ENCODE measurements around the gene JMY. TPM values are rescaled to one million over a fixed set of nuclear protein-coding genes. Genes with fewer than 3 reads are reported as not detected.

The JMY gene
- total RNA-seq, 1 experiment from 2014 or later, result 12.5 TPM

DNA sequence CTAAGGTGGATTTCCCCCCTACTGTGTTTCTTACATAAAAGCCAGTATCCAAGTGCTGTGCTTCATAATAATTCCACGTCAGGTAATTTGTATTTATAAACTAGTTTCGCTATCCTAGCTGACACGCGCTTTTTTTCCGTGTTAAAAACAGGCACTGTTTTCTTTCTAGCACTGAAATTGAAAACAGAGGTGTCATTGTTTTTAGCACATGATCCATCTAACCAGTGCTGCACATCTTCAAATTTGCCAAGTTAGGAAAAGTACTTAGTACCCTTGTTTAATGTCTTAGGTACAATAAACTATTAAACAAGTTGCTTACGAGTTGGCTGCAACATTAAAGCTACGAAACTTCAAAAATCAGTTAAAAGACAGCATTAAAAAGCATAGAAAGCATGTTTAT is 49.9 kb downstream of the JMY start:
- H3K27me3 Mint-ChIP-seq (ENCODE audit: unreplicated experiment), result no peaks in the 10 kb centered on the region
- no peak overlapping the region for H3K27ac Mint-ChIP-seq (ENCODE audit: unreplicated experiment)
- CTCF ChIA-PET, result no interaction called here
- BruUV-seq (replicated peaks), result no TSS peak
- no peaks in the 10 kb centered on the region for H3K9me3 Mint-ChIP-seq (ENCODE audit: low read depth, unreplicated experiment)
- H3K36me3 Mint-ChIP-seq (ENCODE audit: insufficient read depth, unreplicated experiment), result peaks cover 7% of the 10 kb centered on the region
- intact Hi-C loops (cut with micrococcal nuclease; ENCODE audit: unreplicated experiment), result no loop called here
- no peak overlapping the region for H3K4me3 Mint-ChIP-seq (ENCODE audit: low read depth, unreplicated experiment)
- TF ChIP-seq, protein P1, sequence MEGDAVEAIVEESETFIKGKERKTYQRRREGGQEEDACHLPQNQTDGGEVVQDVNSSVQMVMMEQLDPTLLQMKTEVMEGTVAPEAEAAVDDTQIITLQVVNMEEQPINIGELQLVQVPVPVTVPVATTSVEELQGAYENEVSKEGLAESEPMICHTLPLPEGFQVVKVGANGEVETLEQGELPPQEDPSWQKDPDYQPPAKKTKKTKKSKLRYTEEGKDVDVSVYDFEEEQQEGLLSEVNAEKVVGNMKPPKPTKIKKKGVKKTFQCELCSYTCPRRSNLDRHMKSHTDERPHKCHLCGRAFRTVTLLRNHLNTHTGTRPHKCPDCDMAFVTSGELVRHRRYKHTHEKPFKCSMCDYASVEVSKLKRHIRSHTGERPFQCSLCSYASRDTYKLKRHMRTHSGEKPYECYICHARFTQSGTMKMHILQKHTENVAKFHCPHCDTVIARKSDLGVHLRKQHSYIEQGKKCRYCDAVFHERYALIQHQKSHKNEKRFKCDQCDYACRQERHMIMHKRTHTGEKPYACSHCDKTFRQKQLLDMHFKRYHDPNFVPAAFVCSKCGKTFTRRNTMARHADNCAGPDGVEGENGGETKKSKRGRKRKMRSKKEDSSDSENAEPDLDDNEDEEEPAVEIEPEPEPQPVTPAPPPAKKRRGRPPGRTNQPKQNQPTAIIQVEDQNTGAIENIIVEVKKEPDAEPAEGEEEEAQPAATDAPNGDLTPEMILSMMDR (IDR thresholded peaks at IDR 0.05; ENCODE audit: unreplicated experiment), result no peak
- no peaks in the 10 kb centered on the region for H3K4me1 Mint-ChIP-seq (ENCODE audit: low read depth, unreplicated experiment)
- no peak for DNase-seq

DNA sequence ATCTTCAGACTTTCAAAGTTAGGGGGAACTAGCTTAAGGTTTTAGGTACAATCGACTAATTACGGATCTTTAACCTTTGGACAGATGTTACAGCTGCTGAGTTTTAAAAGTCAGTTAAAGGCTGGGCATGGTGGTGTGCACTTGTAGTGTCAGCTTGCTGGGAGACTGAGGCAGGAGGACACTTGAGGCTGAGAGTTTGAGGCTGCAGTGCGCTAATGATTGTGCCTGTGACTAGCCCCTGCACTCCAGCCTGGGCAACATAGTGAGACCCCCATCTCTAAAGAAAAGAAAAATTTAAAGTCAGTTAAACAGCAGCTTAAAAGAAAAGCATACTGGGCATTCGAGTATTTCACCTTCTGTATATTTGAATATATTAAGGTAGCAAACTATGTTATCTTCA is 51.4 kb downstream of the JMY start:
- Mint-ChIP-seq H3K27ac (ENCODE audit: unreplicated experiment) (no peak overlapping the region), H3K4me3 (ENCODE audit: low read depth, unreplicated experiment) (no peak overlapping the region), H3K27me3 (ENCODE audit: unreplicated experiment) (no peaks in the 10 kb centered on the region), H3K36me3 (ENCODE audit: insufficient read depth, unreplicated experiment) (peaks cover 7% of the 10 kb centered on the region), H3K9me3 (ENCODE audit: low read depth, unreplicated experiment) (no peaks in the 10 kb centered on the region), H3K4me1 (ENCODE audit: low read depth, unreplicated experiment) (no peaks in the 10 kb centered on the region)
- BruUV-seq (replicated peaks), result no TSS peak
- no peak for DNase-seq
- TF ChIP-seq, protein P1 (IDR thresholded peaks at IDR 0.05; ENCODE audit: unreplicated experiment), result no peak
- CTCF ChIA-PET, result no interaction called here
- intact Hi-C loops (cut with micrococcal nuclease; ENCODE audit: unreplicated experiment), result no loop called here

DNA sequence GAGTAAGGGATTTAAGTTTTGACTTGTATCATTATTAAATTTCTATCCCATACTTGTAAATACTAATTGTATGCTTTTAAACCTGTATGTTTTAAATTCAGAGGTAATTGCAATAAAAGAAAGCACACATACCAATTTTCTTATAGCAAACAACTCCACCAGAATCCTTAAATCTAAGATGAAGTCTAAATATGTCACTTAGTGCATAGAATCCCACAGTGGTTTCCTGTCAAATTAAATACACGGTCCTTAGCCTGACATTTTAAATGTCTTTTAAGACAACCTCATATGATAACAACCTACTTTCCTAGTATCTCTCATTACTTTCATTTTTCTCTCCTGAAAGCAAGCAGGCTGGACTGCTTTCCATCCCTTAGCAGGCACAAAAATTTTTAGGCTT is 52.0 kb downstream of the JMY start:
- no peak overlapping the region for H3K27ac Mint-ChIP-seq (ENCODE audit: unreplicated experiment)
- no peaks in the 10 kb centered on the region for H3K27me3 Mint-ChIP-seq (ENCODE audit: unreplicated experiment)
- intact Hi-C loops (cut with micrococcal nuclease; ENCODE audit: unreplicated experiment), result no loop called here
- H3K4me1 Mint-ChIP-seq (ENCODE audit: low read depth, unreplicated experiment), result no peaks in the 10 kb centered on the region
- CTCF ChIA-PET, result no interaction called here
- no peak overlapping the region for H3K4me3 Mint-ChIP-seq (ENCODE audit: low read depth, unreplicated experiment)
- peaks cover 7% of the 10 kb centered on the region for H3K36me3 Mint-ChIP-seq (ENCODE audit: insufficient read depth, unreplicated experiment)
- BruUV-seq (replicated peaks), result no TSS peak
- DNase-seq, result no peak
- TF ChIP-seq, protein P1 (IDR thresholded peaks at IDR 0.05; ENCODE audit: unreplicated experiment), result no peak
- H3K9me3 Mint-ChIP-seq (ENCODE audit: low read depth, unreplicated experiment), result no peaks in the 10 kb centered on the region

DNA sequence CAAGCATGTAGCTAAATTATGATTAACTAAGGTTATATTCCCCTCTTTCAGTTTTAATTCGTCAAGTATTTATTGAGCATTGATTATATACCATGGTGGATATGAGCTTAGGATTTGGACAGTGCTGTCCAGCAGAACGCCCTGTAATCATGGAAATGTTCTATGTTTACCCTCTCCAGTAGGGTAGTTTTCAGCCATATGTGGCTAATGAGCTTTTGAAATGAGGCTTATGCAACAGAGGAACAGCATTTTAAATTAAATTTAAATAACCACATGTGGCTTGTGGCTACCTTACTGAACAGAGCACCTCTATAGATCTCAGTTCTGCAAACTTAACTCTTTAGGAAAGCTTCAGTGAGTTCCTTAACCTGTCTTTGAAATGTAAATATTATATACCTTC is 59.1 kb downstream of the JMY start:
- intact Hi-C loops (cut with micrococcal nuclease; ENCODE audit: unreplicated experiment), result no loop called here
- Mint-ChIP-seq H3K4me1 (ENCODE audit: low read depth, unreplicated experiment) (peaks cover 8% of the 10 kb centered on the region), H3K27ac (ENCODE audit: unreplicated experiment) (no peak overlapping the region), H3K4me3 (ENCODE audit: low read depth, unreplicated experiment) (no peak overlapping the region), H3K27me3 (ENCODE audit: unreplicated experiment) (no peaks in the 10 kb centered on the region), H3K36me3 (ENCODE audit: insufficient read depth, unreplicated experiment) (no peaks in the 10 kb centered on the region), H3K9me3 (ENCODE audit: low read depth, unreplicated experiment) (no peaks in the 10 kb centered on the region)
- no peak for DNase-seq
- no TSS peak for BruUV-seq (replicated peaks)
- CTCF ChIA-PET, result no interaction called here
- TF ChIP-seq, protein P1 (IDR thresholded peaks at IDR 0.05; ENCODE audit: unreplicated experiment), result no peak

DNA sequence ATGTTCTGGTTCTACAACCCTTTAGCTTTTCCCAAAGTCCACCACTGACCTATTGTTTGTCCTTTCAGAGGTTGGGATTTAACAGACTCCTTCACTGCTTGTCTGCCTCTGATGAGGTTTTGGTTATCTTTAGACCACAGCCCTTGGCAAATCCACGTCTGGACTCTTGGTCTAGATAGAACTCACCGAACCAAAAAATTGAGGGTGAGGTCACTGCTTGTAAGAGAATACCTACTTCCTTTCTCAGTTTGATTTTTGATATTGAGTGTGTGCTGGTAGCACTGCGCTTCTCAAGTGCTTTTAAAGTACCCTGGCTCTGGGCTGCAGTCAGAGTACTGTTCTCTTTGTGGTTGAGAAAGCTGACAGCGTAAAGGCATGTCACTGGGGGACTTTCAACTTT is 61.7 kb downstream of the JMY start:
- DNase-seq, result no peak
- CTCF ChIA-PET, result no interaction called here
- Mint-ChIP-seq H3K27ac (ENCODE audit: unreplicated experiment) (no peak overlapping the region), H3K4me1 (ENCODE audit: low read depth, unreplicated experiment) (peaks cover 8% of the 10 kb centered on the region), H3K27me3 (ENCODE audit: unreplicated experiment) (no peaks in the 10 kb centered on the region), H3K36me3 (ENCODE audit: insufficient read depth, unreplicated experiment) (peaks cover 7% of the 10 kb centered on the region), H3K4me3 (ENCODE audit: low read depth, unreplicated experiment) (no peak overlapping the region), H3K9me3 (ENCODE audit: low read depth, unreplicated experiment) (no peaks in the 10 kb centered on the region)
- BruUV-seq (replicated peaks), result no TSS peak
- intact Hi-C loops (cut with micrococcal nuclease; ENCODE audit: unreplicated experiment), result no loop called here
- TF ChIP-seq, protein P1 (IDR thresholded peaks at IDR 0.05; ENCODE audit: unreplicated experiment), result no peak

All from Calu3 (cell line).